Purkinje cell (primary cell): ENCODE data around the gene STARD10. TPM values are rescaled to one million over a fixed set of nuclear protein-coding genes. Genes with fewer than 3 reads are reported as not detected.

Experiments used
- polyA plus RNA-seq: library from polyadenylated mRNA; unstranded; fragments of >200 nt; fragmentation: Nextera tagmentation; gene quantifications from 2 replicates; pipeline ENCODE4 v1.2.1, GENCODE V29; 2014

STARD10 gene, protein sequence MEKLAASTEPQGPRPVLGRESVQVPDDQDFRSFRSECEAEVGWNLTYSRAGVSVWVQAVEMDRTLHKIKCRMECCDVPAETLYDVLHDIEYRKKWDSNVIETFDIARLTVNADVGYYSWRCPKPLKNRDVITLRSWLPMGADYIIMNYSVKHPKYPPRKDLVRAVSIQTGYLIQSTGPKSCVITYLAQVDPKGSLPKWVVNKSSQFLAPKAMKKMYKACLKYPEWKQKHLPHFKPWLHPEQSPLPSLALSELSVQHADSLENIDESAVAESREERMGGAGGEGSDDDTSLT
- not detected in 2 replicates for polyA plus RNA-seq

GRCh38 chr11:72793425-72794367 lies at the start of gene STARD10:
TSS of gene STARD10 (minus strand) at chr11:72794047. CDS start at chr11:72781181, 12,866 bp downstream.

DNA sequence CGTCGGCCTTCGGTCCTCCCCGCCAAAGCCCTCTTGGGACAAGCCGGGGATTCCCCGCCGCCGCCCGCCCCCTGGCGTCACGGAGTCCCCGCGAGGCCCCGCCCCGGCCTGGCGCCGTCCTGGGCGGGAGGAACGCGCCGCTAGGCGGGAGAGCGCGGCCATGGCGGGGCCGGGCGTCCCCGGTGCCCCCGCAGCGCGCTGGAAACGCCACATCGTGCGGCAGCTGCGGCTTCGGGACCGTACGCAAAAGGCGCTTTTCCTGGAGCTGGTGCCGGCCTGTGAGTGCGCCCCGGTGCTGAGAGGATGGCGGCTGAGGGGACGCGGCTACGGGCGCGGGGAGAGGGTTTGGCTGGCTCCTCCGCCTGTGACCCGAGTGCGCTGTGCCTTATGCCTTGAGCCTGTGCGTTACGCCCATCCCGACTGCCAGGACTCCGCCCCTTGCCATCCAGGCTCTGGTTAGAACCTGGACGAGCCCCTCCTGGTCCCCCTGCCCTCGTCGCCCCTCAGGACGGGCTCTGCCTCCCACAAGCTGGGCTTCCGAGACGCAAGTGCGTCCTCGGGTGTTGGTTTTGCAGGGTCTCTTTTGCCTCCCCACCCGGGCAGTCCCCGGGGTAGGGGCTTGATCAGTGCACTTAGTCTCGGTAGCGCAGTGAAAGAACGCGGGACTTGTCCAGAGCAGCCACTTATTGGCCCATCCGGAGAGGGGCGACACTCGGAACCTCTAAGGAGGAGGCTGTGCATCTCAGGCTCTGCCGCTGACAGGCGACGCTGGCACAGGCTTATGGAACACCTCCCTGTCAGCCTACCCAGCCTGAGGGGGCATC lies 20.7 kb upstream of the STARD10 start, which contains the start of gene ATG16L2:
ATG16L2 (plus strand) TSS at position 126 of the 824 bp plus-strand sequence; CDS start at position 161, 35 bp downstream.

DNA sequence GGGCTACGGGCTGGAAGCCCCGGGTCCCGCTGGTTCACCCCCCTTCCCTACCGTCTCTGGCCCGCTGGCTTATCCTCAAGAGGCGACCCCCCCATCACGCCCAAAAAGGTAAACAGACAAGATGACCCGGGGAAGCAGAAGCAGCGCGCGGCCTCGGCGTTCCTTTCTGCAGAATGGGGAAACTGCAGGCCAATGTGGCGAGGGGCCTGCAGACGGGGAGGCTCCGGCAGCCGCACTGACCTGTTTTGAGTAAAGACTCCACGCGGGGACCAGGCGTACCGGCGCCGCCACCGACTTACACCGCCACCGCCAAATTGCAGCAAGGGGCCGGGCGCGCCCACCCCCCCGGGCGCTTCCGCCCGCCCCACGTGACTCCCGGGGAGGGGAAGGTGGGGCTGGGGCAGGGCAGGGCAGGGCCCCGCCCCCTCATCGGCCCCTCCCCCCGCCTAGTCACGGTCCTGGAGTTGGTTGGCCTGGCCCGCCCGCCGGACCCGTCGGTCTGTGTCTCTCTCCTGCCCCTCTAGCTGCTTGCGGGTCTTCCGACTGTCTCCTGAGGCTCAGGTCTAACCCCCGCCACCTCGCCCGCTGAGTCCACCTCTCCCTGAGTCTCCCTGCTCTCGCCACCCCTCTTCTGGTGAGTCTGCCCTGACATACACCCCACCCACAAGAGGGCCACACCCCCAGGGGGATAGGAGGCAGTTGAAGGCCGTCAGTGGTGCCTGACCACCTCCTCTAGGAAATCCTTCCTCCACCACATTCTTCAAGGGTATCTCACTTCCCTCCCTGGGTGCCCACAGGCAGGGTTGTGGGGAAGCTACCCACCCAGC lies 41.5 kb downstream of the STARD10 start, which contains the start of gene ARAP1:
ARAP1 (minus strand) TSS at position 321 of the 827 bp plus-strand sequence. CDS start 25,280 bp downstream, outside the sequence.

Other genes with a start within 250 kb of the STARD10 start
- 4.7 and 6.0 TPM in 2 replicates for gene PDE2A, start 119.6 kb downstream of the STARD10 start, polyA plus RNA-seq
- gene ARAP1, start 41.6 kb downstream of the STARD10 start, polyA plus RNA-seq: 1.3 and 3.6 TPM in 2 replicates
- gene ATG16L2, start 20.4 kb upstream of the STARD10 start, polyA plus RNA-seq: 0.26 and 1.9 TPM in 2 replicates